ENCODE data around the gene TVP23A.
"Not testable (repeated sequence)": the region's sequence is repeated elsewhere in the genome, so short reads cannot be mapped to it uniquely, and the experiment has no call there.

GRCh38 chr16:10788630-10789029 lies 30.0 kb downstream of the TVP23A start:
- not testable (repeated sequence) for TF ChIP-seq CTCF, EP300, POLR2AphosphoS5 (IDR thresholded peaks at IDR 0.05)

All from stomach (tissue), 4 donors.